Liver (tissue), 3 donors: ENCODE data around the gene SCYL3.

Experiments used
- EGR1 ChIP-seq, 2 donors: IDR thresholded peaks; 2 replicates each; pipeline ENCODE4 v1.6.1; 2016 to 2018; ENCODE audit warnings: antibody characterized with exemption in 2 of 2, low read depth in 2 of 2
- FOXA1 ChIP-seq: IDR thresholded peaks from 2 replicates; pipeline ENCODE4 v1.6.1; 2016; ENCODE audit warnings: antibody characterized with exemption
- GABPA ChIP-seq, 2 donors: IDR thresholded peaks in 1 of 2; conservative IDR thresholded peaks in 1 of 2; 2 replicates each; pipeline ENCODE4 v1.6.1; 2016; ENCODE audit warnings: antibody characterized with exemption in 2 of 2, mild to moderate bottlenecking in 1 of 2, moderate library complexity in 1 of 2
- JUND ChIP-seq, 2 donors: IDR thresholded peaks; 2 replicates each; pipeline ENCODE4 v1.6.1; 2016; ENCODE audit warnings: antibody characterized with exemption in 2 of 2
- RAD21 ChIP-seq, 2 donors: IDR thresholded peaks; 2 replicates each; pipeline ENCODE4 v1.6.1; 2016; ENCODE audit warnings: antibody characterized with exemption in 2 of 2, mild to moderate bottlenecking in 2 of 2
- RXRA ChIP-seq, 2 donors: IDR thresholded peaks; 2 replicates each; pipeline ENCODE4 v1.6.1; 2017 to 2018; ENCODE audit warnings: antibody characterized with exemption in 2 of 2, mild to moderate bottlenecking in 1 of 2
- TAF1 ChIP-seq: conservative IDR thresholded peaks from 2 replicates; pipeline ENCODE4 v1.6.1; 2016; ENCODE audit warnings: antibody characterized with exemption, mild to moderate bottlenecking
- YY1 ChIP-seq: IDR thresholded peaks from 2 replicates; pipeline ENCODE4 v1.6.1; 2016; ENCODE audit warnings: antibody characterized with exemption, mild to moderate bottlenecking
- TF ChIP-seq, protein P1 (sequence below): IDR thresholded peaks from 2 replicates; pipeline ENCODE4 v1.6.1; 2016; ENCODE audit warnings: antibody characterized with exemption, mild to moderate bottlenecking
- TF ChIP-seq, protein P2 (sequence below): IDR thresholded peaks from 2 replicates; pipeline ENCODE4 v1.6.1; 2016; ENCODE audit warnings: antibody characterized with exemption
- TF ChIP-seq, protein P3 (sequence below): fragments of 150-350 bp; IDR thresholded peaks from 2 replicates; pipeline ENCODE4 v1.5.1; 2017; ENCODE audit warnings: improper control_type of control experiment, low read depth, low read length; ENCODE audit not compliant: missing input control
- TF ChIP-seq, protein P4 (sequence below): IDR thresholded peaks from 2 replicates; pipeline ENCODE4 v1.6.1; 2016; ENCODE audit warnings: antibody characterized with exemption
- donor health status: healthy.
- donor health status: healthy.

DNA sequence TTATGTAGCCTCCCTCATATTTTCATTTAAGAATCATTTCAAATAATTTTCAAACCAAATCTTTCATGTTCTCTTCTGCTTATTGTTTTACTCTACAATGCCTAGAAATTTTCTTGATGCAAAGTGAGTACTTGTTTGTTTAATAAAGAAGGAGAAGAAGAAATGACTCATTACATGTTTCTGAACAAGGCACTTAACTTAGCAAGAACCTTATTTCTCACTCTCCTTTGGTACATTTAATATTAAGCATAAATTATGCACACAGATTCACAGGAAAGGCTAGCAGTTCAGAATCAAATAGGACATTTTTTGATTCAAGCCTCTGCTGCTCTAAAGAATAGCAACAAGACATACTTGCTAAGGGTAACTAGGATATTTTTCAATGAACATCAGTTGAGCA lies 9.1 kb downstream of the SCYL3 start:
- no peak for TF ChIP-seq JUND (IDR thresholded peaks at IDR 0.05)
- TF ChIP-seq, protein P1, sequence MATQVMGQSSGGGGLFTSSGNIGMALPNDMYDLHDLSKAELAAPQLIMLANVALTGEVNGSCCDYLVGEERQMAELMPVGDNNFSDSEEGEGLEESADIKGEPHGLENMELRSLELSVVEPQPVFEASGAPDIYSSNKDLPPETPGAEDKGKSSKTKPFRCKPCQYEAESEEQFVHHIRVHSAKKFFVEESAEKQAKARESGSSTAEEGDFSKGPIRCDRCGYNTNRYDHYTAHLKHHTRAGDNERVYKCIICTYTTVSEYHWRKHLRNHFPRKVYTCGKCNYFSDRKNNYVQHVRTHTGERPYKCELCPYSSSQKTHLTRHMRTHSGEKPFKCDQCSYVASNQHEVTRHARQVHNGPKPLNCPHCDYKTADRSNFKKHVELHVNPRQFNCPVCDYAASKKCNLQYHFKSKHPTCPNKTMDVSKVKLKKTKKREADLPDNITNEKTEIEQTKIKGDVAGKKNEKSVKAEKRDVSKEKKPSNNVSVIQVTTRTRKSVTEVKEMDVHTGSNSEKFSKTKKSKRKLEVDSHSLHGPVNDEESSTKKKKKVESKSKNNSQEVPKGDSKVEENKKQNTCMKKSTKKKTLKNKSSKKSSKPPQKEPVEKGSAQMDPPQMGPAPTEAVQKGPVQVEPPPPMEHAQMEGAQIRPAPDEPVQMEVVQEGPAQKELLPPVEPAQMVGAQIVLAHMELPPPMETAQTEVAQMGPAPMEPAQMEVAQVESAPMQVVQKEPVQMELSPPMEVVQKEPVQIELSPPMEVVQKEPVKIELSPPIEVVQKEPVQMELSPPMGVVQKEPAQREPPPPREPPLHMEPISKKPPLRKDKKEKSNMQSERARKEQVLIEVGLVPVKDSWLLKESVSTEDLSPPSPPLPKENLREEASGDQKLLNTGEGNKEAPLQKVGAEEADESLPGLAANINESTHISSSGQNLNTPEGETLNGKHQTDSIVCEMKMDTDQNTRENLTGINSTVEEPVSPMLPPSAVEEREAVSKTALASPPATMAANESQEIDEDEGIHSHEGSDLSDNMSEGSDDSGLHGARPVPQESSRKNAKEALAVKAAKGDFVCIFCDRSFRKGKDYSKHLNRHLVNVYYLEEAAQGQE: no peak
- no peak for TF ChIP-seq EGR1 (IDR thresholded peaks at IDR 0.05; ENCODE audit: low read depth in 2 of 2)
- TF ChIP-seq, protein P2, sequence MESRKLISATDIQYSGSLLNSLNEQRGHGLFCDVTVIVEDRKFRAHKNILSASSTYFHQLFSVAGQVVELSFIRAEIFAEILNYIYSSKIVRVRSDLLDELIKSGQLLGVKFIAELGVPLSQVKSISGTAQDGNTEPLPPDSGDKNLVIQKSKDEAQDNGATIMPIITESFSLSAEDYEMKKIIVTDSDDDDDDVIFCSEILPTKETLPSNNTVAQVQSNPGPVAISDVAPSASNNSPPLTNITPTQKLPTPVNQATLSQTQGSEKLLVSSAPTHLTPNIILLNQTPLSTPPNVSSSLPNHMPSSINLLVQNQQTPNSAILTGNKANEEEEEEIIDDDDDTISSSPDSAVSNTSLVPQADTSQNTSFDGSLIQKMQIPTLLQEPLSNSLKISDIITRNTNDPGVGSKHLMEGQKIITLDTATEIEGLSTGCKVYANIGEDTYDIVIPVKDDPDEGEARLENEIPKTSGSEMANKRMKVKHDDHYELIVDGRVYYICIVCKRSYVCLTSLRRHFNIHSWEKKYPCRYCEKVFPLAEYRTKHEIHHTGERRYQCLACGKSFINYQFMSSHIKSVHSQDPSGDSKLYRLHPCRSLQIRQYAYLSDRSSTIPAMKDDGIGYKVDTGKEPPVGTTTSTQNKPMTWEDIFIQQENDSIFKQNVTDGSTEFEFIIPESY: no peak
- TF ChIP-seq, protein P3, sequence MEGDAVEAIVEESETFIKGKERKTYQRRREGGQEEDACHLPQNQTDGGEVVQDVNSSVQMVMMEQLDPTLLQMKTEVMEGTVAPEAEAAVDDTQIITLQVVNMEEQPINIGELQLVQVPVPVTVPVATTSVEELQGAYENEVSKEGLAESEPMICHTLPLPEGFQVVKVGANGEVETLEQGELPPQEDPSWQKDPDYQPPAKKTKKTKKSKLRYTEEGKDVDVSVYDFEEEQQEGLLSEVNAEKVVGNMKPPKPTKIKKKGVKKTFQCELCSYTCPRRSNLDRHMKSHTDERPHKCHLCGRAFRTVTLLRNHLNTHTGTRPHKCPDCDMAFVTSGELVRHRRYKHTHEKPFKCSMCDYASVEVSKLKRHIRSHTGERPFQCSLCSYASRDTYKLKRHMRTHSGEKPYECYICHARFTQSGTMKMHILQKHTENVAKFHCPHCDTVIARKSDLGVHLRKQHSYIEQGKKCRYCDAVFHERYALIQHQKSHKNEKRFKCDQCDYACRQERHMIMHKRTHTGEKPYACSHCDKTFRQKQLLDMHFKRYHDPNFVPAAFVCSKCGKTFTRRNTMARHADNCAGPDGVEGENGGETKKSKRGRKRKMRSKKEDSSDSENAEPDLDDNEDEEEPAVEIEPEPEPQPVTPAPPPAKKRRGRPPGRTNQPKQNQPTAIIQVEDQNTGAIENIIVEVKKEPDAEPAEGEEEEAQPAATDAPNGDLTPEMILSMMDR: no peak
- TF ChIP-seq TAF1: no peak
- TF ChIP-seq, protein P4, sequence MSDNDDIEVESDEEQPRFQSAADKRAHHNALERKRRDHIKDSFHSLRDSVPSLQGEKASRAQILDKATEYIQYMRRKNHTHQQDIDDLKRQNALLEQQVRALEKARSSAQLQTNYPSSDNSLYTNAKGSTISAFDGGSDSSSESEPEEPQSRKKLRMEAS: no peak
- no peak for TF ChIP-seq FOXA1
- no peak for TF ChIP-seq RAD21 (IDR thresholded peaks at IDR 0.05)
- no peak for TF ChIP-seq GABPA (IDR thresholded peaks at IDR 0.05 in 1 of 2, conservative IDR thresholded peaks at IDR 0.05 in 1 of 2)
- TF ChIP-seq YY1: no peak
- no peak for TF ChIP-seq RXRA (IDR thresholded peaks at IDR 0.05)
